Activated CD8-positive, alpha-beta memory T cell treated with anti-CD3 and anti-CD28 coated beads, Interleukin-2, amount 50 U/mL, for 24 hours (primary cell): ENCODE results near the gene MAP6.
"Not testable (repeated sequence)": the region's sequence is repeated elsewhere in the genome, so short reads cannot be mapped to it uniquely, and the experiment has no call there.

Experiments
- DNase-seq: peaks from one replicate; pipeline ENCODE4 v3.0.0-alpha.2; 2020; ENCODE audit errors: extremely low read depth

MAP6 gene

GRCh38 chr11:75668451-75669297, at the start of gene MAP6:
MAP6 (minus strand) TSS chr11:75669038; CDS start chr11:75668369, 669 bp downstream.
- DNase-seq = no peak

GRCh38 chr11:75717608-75718418, 49.0 kb upstream of the MAP6 start, which contains the start of gene MOGAT2:
MOGAT2 (plus strand) TSS chr11:75717838; CDS start chr11:75717889, 51 bp downstream.
- no peak for DNase-seq

GRCh38 chr11:75716659-75717058, 47.8 kb upstream of the MAP6 start:
- DNase-seq = no peak

- no peak for DNase-seq
These were observed 46.9 kb upstream of the MAP6 start for GRCh38 chr11:75715688-75716087.

GRCh38 chr11:75714211-75714610, 45.4 kb upstream of the MAP6 start:
- no peak for DNase-seq

GRCh38 chr11:75706260-75706729, 37.5 kb upstream of the MAP6 start:
- DNase-seq = no peak

- DNase-seq = no peak
These were observed 36.7 kb upstream of the MAP6 start for GRCh38 chr11:75705541-75705940.

GRCh38 chr11:75703695-75704237, 34.9 kb upstream of the MAP6 start:
- no peak for DNase-seq

GRCh38 chr11:75700940-75701339, 32.1 kb upstream of the MAP6 start:
- DNase-seq = no peak

- no peak for DNase-seq
These were observed 29.2 kb upstream of the MAP6 start for GRCh38 chr11:75697906-75698581.

GRCh38 chr11:75691804-75692203, 23.0 kb upstream of the MAP6 start:
- no peak for DNase-seq

- no peak for DNase-seq
These were observed 21.2 kb upstream of the MAP6 start for GRCh38 chr11:75689863-75690609.

GRCh38 chr11:75683856-75684255, 15.0 kb upstream of the MAP6 start:
- not testable (repeated sequence) for DNase-seq

GRCh38 chr11:75679566-75679965, 10.7 kb upstream of the MAP6 start:
- DNase-seq = no peak

GRCh38 chr11:75678620-75679259, 9.9 kb upstream of the MAP6 start:
- no peak for DNase-seq

- DNase-seq = no peak
These were observed 9.1 kb upstream of the MAP6 start for GRCh38 chr11:75677909-75678308.

GRCh38 chr11:75677275-75677674, 8.4 kb upstream of the MAP6 start:
- DNase-seq = no peak

GRCh38 chr11:75673977-75674582, 5.2 kb upstream of the MAP6 start:
- DNase-seq = no peak

- no peak for DNase-seq
These were observed 897 bp downstream of the MAP6 start for GRCh38 chr11:75667831-75668450.
